ENCODE measurements around the gene GDAP1L1.
"Not testable (repeated sequence)": the region's sequence is repeated elsewhere in the genome, so short reads cannot be mapped to it uniquely, and the experiment has no call there.

Gene GDAP1L1

GRCh38 chr20:44327748-44328147 is 80.6 kb downstream of the GDAP1L1 start:
- H2BK5ac ChIP-seq (ENCODE audit: low read depth, low read length, poor library complexity, severe bottlenecking); H3K79me1 ChIP-seq (replicated peaks; ENCODE audit: low read length, poor library complexity, severe bottlenecking); H2BK15ac ChIP-seq (ENCODE audit: low read depth, poor library complexity, severe bottlenecking); H3K4me2 ChIP-seq (ENCODE audit: low read length, poor library complexity, severe bottlenecking); DNase-seq; H2AFZ ChIP-seq (ENCODE audit: low read depth, low read length); H2AK5ac ChIP-seq (ENCODE audit: low read length, severe bottlenecking); H2BK12ac ChIP-seq (ENCODE audit: low read length in 2 of 2); H3K4ac ChIP-seq (ENCODE audit: low read depth in 1 of 2, low read length in 2 of 2); H3K36me3 ChIP-seq (ENCODE audit: control insufficient read depth in 1 of 2, insufficient read depth in 2 of 2, low read depth in 1 of 2, low read length in 2 of 2); H3K9ac ChIP-seq (ENCODE audit: low read length); H3K23ac ChIP-seq (ENCODE audit: low read length in 2 of 2); H3K14ac ChIP-seq (ENCODE audit: low read length in 2 of 2); H3K27ac ChIP-seq (ENCODE audit: low read length, poor library complexity, severe bottlenecking); H3K9me3 ChIP-seq (ENCODE audit: control insufficient read depth, low read length); H4K91ac ChIP-seq (ENCODE audit: low read length); H3K18ac ChIP-seq (ENCODE audit: low read depth in 1 of 2, low read length in 2 of 2); H2BK120ac ChIP-seq (ENCODE audit: low read depth, low read length); H3K4me3 ChIP-seq (ENCODE audit: insufficient read depth in 1 of 2, low read depth in 1 of 2, low read length in 2 of 2); H4K8ac ChIP-seq (ENCODE audit: low read length): not testable (repeated sequence)
- 96% methylated on average over 7 of the region's 7 CpGs for WGBS
- peaks cover 0 to 35% of the 10 kb centered on the region in 2 experiments for H3K27me3 ChIP-seq (ENCODE audit: control insufficient read depth in 1 of 2, insufficient read depth in 1 of 2, low read length in 2 of 2)
- H3K4me1 ChIP-seq (ENCODE audit: control insufficient read depth, insufficient read depth, low read depth, low read length) = peaks cover 13% of the 10 kb centered on the region

DNA sequence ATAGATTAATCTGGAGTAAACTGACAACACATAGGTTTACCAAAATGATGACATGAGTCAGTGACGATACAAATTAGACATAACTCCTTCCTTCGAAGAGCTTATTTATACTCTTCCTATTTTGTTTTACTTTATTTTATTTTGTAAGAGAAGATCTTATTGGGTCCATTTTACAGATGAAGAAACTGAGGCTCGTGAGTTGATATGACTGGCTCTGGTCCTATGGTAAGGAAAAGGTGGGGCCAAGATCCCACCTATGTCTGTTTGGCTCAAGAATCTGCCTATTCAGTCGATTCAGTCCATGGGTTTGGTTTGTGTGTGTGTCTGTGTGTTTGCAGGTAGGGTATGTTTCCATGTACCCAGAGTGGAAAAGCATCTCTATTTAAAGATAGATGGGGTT is 81.3 kb downstream of the GDAP1L1 start:
- H3K4ac ChIP-seq (ENCODE audit: low read depth in 1 of 2, low read length in 2 of 2) = no peak overlapping the region
- H3K4me1 ChIP-seq (ENCODE audit: control insufficient read depth, insufficient read depth, low read depth, low read length) = peaks cover 13% of the 10 kb centered on the region
- no peak overlapping the region for H2BK120ac ChIP-seq (ENCODE audit: low read depth, low read length)
- H3K27ac ChIP-seq (ENCODE audit: low read length, poor library complexity, severe bottlenecking) = no peak overlapping the region
- H3K9me3 ChIP-seq (ENCODE audit: control insufficient read depth, low read length) = no peaks in the 10 kb centered on the region
- H2BK5ac ChIP-seq (ENCODE audit: low read depth, low read length, poor library complexity, severe bottlenecking) = no peak overlapping the region
- H2BK15ac ChIP-seq (ENCODE audit: low read depth, poor library complexity, severe bottlenecking) = no peak overlapping the region
- no peak overlapping the region for H3K9ac ChIP-seq (ENCODE audit: low read length)
- H3K79me1 ChIP-seq (replicated peaks; ENCODE audit: low read length, poor library complexity, severe bottlenecking) = no peaks in the 10 kb centered on the region
- DNase-seq = no peak
- H3K4me3 ChIP-seq (ENCODE audit: insufficient read depth in 1 of 2, low read depth in 1 of 2, low read length in 2 of 2) = no peak overlapping the region
- H3K27me3 ChIP-seq (ENCODE audit: control insufficient read depth in 1 of 2, insufficient read depth in 1 of 2, low read length in 2 of 2) = peaks cover 0 to 39% of the 10 kb centered on the region in 2 experiments
- no peak overlapping the region for H3K4me2 ChIP-seq (ENCODE audit: low read length, poor library complexity, severe bottlenecking)
- no peak overlapping the region for H3K18ac ChIP-seq (ENCODE audit: low read depth in 1 of 2, low read length in 2 of 2)
- H4K91ac ChIP-seq (ENCODE audit: low read length) = no peak overlapping the region
- H2BK12ac ChIP-seq (ENCODE audit: low read length in 2 of 2) = no peak overlapping the region
- 56% methylated on average over 2 of the region's 4 CpGs for WGBS
- no peak overlapping the region for H2AK5ac ChIP-seq (ENCODE audit: low read length, severe bottlenecking)
- no peak overlapping the region for H3K23ac ChIP-seq (ENCODE audit: low read length in 2 of 2)
- H4K8ac ChIP-seq (ENCODE audit: low read length) = no peak overlapping the region
- H3K36me3 ChIP-seq (ENCODE audit: control insufficient read depth in 1 of 2, insufficient read depth in 2 of 2, low read depth in 1 of 2, low read length in 2 of 2) = no peaks in the 10 kb centered on the region
- no peak overlapping the region for H2AFZ ChIP-seq (ENCODE audit: low read depth, low read length)
- no peak overlapping the region for H3K14ac ChIP-seq (ENCODE audit: low read length in 2 of 2)
